Glomerular endothelial cell (primary cell): ENCODE data around the gene ZNF711. TPM values are rescaled to one million over a fixed set of nuclear protein-coding genes. Genes with fewer than 3 reads are reported as not detected.
"Not testable (repeated sequence)": the region's sequence is repeated elsewhere in the genome, so short reads cannot be mapped to it uniquely, and the experiment has no call there.

Experiments
- DNase-seq: peaks from one replicate; pipeline ENCODE4 v3.0.0-alpha.2; 2011; ENCODE audit warnings: low read depth, low spot score; ENCODE audit errors: extremely low read depth
- total RNA-seq: library from RNA; depleted of rRNA; stranded (reverse); fragments of >200 nt; gene quantifications from 2 replicates; pipeline ENCODE4 v1.2.3, GENCODE V29; 2015

ZNF711 gene
- total RNA-seq: 1.4 and 3.3 TPM in 2 replicates

- DNase-seq: no peak
These were observed at the start of gene ZNF711, which contains the start of gene SATL1 for GRCh38 chrX:85243761-85244449. Gene ZNF711, plus strand, starts transcription at chrX:85243991. Its CDS starts 3,582 bp downstream, at chrX:85247573. Gene SATL1, minus strand, starts transcription at chrX:85243779. Its CDS starts 134,811 bp downstream, at chrX:85108968.

GRCh38 chrX:85196319-85196718, 47.5 kb upstream of the ZNF711 start:
- no peak for DNase-seq

- DNase-seq: no peak
These were observed 40.3 kb upstream of the ZNF711 start for GRCh38 chrX:85203461-85203970.

DNA sequence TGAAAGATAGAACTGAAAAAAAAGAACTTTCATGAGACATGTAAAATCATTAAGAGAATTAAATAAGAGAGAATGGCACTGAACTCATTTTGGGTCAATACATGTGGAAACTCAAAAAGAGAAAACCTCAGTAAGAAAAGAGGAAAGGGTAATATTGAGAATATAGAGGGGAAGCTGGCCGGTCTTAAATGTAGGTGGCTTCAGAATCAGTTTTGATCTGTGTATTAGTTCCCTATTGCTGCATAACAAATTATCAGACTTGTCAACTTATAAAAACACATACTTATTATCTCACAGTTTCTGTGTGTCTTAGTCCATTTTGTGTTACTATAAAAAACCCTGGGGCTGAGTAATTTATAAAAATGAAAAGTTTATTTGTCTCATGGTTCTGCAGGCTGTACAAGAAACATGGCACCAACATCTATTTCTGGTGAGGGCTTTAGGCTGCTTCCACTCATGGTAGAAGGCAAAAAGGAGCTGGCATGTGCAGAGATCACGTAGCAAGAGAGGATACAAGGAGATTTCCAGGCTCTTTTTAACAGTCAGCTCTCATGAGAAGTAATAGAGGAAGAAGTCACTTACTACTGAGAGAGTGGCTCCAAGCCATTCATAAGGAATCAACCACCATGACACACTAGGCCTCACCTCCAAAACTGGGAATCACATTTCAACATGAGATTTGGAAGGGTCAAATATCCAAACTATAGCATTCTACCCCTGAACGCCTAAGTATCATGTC, 29.8 kb upstream of the ZNF711 start:
- no peak for DNase-seq

- no peak for DNase-seq
These were observed 27.8 kb upstream of the ZNF711 start for GRCh38 chrX:85215946-85216345.

DNA sequence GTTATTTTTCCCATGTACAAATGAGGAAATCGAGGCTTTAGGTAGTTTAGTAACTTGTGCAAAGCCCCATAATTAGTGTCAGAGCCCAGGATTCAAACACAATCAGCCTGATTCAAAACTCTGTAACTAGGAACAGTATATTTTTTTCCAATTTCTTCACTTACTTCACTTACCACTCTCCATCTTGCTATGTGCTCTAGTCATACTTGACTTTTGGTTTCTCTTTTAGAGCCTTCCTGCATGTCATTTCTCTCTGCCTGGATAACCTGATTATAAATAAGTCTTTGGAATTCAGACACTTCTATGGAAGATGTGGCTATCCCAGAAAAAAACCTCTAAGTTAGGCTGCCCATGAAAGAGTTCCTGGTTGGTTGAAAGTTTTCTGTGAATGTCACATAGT, 22.4 kb upstream of the ZNF711 start:
- DNase-seq: no peak

GRCh38 chrX:85223359-85223758, 20.4 kb upstream of the ZNF711 start:
- no peak for DNase-seq

DNA sequence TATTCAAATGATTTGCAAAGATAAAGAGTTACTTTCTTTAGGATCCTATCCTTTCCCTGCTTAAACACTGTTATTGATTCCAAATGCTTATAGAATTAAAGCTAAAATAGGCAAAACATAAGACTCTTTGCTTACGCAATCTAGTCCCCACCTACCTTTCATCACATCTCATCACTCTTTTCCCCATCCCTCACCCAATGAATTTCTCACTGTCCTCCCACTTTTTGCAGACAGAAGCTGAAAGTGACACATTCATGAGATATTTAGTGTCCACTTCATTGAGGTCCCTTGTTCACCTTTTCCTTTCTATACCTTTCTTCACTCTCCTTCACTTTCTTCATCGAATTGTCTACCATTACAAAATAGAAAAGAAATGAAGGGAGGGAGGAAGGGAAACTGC, 636 bp upstream of the ZNF711 start:
- no peak for DNase-seq

GRCh38 chrX:85244450-85245211, 840 bp downstream of the ZNF711 start:
- no peak for DNase-seq

DNA sequence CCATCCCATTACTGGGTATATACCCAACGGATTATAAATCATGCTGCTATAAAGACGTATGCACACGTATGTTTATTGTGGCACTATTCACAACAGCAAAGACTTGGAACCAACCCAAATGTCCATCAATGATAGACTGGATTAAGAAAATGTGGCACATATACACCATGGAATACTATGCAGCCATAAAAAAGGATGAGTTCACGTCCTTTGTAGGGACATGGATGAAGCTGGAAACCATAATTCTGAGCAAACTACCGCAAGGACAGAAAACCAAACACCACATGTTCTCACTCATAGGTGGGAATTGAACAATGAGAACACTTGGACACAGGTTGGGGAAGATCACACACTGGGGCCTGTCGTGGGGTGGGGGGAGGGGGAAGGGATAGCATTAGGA, 41.5 kb downstream of the ZNF711 start:
- DNase-seq: not testable (repeated sequence)

DNA sequence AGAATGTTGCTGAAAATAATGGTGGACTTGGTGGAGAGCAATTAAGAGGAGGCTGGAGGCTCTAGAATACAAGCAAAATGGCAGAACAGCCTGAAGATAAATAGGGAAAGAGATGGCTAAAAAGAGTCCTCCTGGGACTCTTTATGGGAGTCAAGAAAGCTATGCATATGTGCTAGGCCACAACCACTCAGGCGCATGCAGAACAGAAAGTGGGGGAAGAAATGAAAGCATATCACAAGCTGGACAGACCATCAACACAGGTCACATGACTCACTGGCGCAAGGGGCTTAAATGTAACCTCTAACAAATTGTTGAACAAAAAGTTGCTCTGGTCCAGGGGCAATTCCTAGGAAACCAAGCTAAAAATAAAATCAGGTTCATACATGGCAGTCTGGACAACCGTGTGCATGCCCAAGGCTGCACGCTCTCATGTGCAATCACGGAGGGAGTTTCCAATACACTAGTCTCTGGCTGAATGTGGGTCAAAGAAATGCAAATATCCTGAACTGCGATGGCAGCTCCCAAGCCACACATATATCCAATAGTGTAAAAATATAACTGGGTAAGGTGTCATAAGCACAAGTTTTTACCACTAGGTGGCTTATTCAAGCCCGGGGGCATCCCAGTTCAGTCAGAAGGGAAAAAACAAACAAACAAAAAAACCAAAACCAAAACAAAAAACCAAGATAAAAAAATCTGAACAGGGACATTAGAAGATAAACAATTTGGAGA, 45.4 kb downstream of the ZNF711 start:
- DNase-seq: no peak

- no peak for DNase-seq
These were observed 59.8 kb downstream of the ZNF711 start for GRCh38 chrX:85303544-85303943.

GRCh38 chrX:85309717-85310116, 65.9 kb downstream of the ZNF711 start:
- no peak for DNase-seq

DNA sequence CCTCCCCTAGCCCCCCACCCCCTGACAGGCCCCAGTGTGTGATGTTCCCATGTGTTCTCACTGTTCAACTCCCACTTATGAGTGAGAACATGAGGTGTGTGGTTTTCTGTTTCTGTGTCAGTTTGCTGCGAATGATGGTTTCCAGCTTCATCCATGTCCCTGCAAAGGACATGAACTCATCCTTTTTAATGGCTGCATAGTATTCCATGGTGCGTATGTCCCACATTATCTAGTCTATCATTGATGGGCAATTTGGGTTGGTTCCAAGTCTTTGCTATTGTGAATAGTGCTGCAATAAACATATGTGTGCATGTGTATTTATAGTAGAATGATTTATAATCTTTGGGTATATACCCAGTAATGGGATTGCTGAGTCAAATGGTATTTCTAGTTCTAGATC, 67.6 kb downstream of the ZNF711 start:
- DNase-seq: not testable (repeated sequence)

Other genes with a start within 250 kb of the ZNF711 start
- gene APOOL, start 240.1 kb upstream of the ZNF711 start, total RNA-seq: 8.7 and 9.3 TPM in 2 replicates
- 0.06 TPM in 1 of 2 replicates, not detected in the other for gene SATL1, start 212 bp upstream of the ZNF711 start, total RNA-seq
- gene POF1B, start 135.7 kb downstream of the ZNF711 start, total RNA-seq: not detected in 2 replicates